ENCODE results near the gene AMBRA1. TPM values are rescaled to one million over a fixed set of nuclear protein-coding genes. Genes with fewer than 3 reads are reported as not detected.

AMBRA1 gene
- polyA plus RNA-seq, 2 of the 4 experiments (the other 2 are of a cell fraction) = 11.5 to 13.4 TPM

GRCh38 chr11:46616551-46617133, 22.8 kb upstream of the AMBRA1 start:
- H3K27ac ChIP-seq = peak overlapping the region; percentile 96 to 99
- TF ChIP-seq PHF8 (IDR thresholded peaks at IDR 0.05; ENCODE audit: borderline replicate concordance, low read depth) (peak; percentile 82), ZNF302 (CRISPR knock-in tag; IDR thresholded peaks at IDR 0.05) (no peak)
- H3K4me3 ChIP-seq = peak overlapping the region; percentile 96
- H3K4me1 ChIP-seq = peaks cover 21% of the 10 kb centered on the region; the same call in 2 of the 3 replicates
- no peak for ATAC-seq
- ChIA-PET POLR2A (interaction anchor here (1.2 kb wide), 1 partner anchor 23 kb away, joined by 3 read pairs; the partner anchor contains the start of gene AMBRA1), CTCF (interaction anchor here (0.9 to 3.9 kb wide), 24 partner anchors 13 to 283 kb away, joined by 3 to 27 read pairs (median 5); partner anchors contain the start of gene CHRM4)
- no peak for FAIRE-seq
- H3K4me2 ChIP-seq = peak overlapping the region; percentile 82
- WGBS (ENCODE audit: missing lambda C conversion rate) = 3% methylated on average over 14 of the region's 15 CpGs
- no peaks in the 10 kb centered on the region for H3K9me3 ChIP-seq
- no peak for DNase-seq (ENCODE audit: low read depth in 1 of 2, low spot score in 1 of 2)

GRCh38 chr11:46615756-46616155, 21.9 kb upstream of the AMBRA1 start:
- H3K4me1 ChIP-seq = peaks cover 24% of the 10 kb centered on the region; the same call in 2 of the 3 replicates
- CTCF ChIA-PET = interaction anchor here (0.9 to 3.9 kb wide), 7 partner anchors 10 to 226 kb away, joined by 3 to 23 read pairs (median 4); no protein-coding TSS in a partner anchor
- H3K4me2 ChIP-seq = peak overlapping the region; percentile 82
- DNase-seq (ENCODE audit: low read depth in 1 of 2, low spot score in 1 of 2) = no peak
- no peak for ATAC-seq
- POLR2A ChIA-PET = interaction anchor here (1.2 kb wide), 1 partner anchor 22 kb away, joined by 3 read pairs; the partner anchor contains the start of gene AMBRA1
- H3K27ac ChIP-seq = no peak overlapping the region
- no peak for FAIRE-seq
- no peak overlapping the region for H3K4me3 ChIP-seq
- no peaks in the 10 kb centered on the region for H3K9me3 ChIP-seq
- WGBS (ENCODE audit: missing lambda C conversion rate) = 85% methylated on average over 7 of the region's 7 CpGs
- no peak for TF ChIP-seq RAD21 (conservative IDR thresholded peaks at IDR 0.05 in 1 of 2, IDR thresholded peaks at IDR 0.05 in 1 of 2)
- no peak for TF ChIP-seq CHD2 (IDR thresholded peaks at IDR 0.05; ENCODE audit: low read length, partially characterized antibody)
- TF ChIP-seq ELK1 (IDR thresholded peaks at IDR 0.05; ENCODE audit: low read depth, low read length) = no peak
- TF ChIP-seq HOXB13 (CRISPR knock-in tag; IDR thresholded peaks at IDR 0.05; ENCODE audit: low read depth) = no peak
- TF ChIP-seq HOXB5 (CRISPR knock-in tag; IDR thresholded peaks at IDR 0.05) = no peak
- no peak for TF ChIP-seq MYC (IDR thresholded peaks at IDR 0.05; ENCODE audit: borderline replicate concordance, low read length)

- WGBS (ENCODE audit: missing lambda C conversion rate) = 73% methylated on average over 2 of the region's 2 CpGs
- no peak for FAIRE-seq
- H3K4me2 ChIP-seq = no peak overlapping the region
Observed at GRCh38 chr11:46612326-46612725, 18.5 kb upstream of the AMBRA1 start.

More at GRCh38 chr11:46612326-46612725, 18.5 kb upstream of the AMBRA1 start:
- CTCF ChIA-PET = interaction anchor here (0.6 to 2.3 kb wide), 6 partner anchors 16 to 122 kb away, joined by 3 to 7 read pairs (median 3); no protein-coding TSS in a partner anchor
- POLR2A ChIA-PET = interaction anchor here (0.7 to 1.4 kb wide), 3 partner anchors 12 to 18 kb away, joined by 3 to 4 read pairs (median 3); partner anchors contain the start of gene AMBRA1
- TF ChIP-seq REST (IDR thresholded peaks at IDR 0.05) = no peak
- no peak for TF ChIP-seq ZC3H11A (IDR thresholded peaks at IDR 0.05)
- no peak for TF ChIP-seq JUN (IDR thresholded peaks at IDR 0.05)
- TF ChIP-seq HOXA7 (CRISPR knock-in tag; IDR thresholded peaks at IDR 0.05) = no peak
- TF ChIP-seq EHF (CRISPR knock-in tag; IDR thresholded peaks at IDR 0.05) = no peak
- TF ChIP-seq KDM5A (IDR thresholded peaks at IDR 0.05) = no peak
- TF ChIP-seq HMGXB4 (CRISPR knock-in tag; IDR thresholded peaks at IDR 0.05; ENCODE audit: borderline replicate concordance) = no peak
- no peak for TF ChIP-seq BHLHE40 (IDR thresholded peaks at IDR 0.05; ENCODE audit: low read depth, low read length)
- no peak for TF ChIP-seq ELK1 (IDR thresholded peaks at IDR 0.05; ENCODE audit: low read depth, low read length)
- no peak for TF ChIP-seq GATA3 (IDR thresholded peaks at IDR 0.05; ENCODE audit: borderline replicate concordance)
- TF ChIP-seq E2F6 (IDR thresholded peaks at IDR 0.05; ENCODE audit: borderline replicate concordance, low read depth) = no peak
- peaks cover 15% of the 10 kb centered on the region; the same call in 1 of the 3 replicates for H3K4me1 ChIP-seq
- ATAC-seq (no peak), DNase-seq (ENCODE audit: low read depth in 1 of 2, low spot score in 1 of 2) (no peak)
- H3K9me3 ChIP-seq = no peaks in the 10 kb centered on the region
- no peak overlapping the region for H3K4me3 ChIP-seq
- H3K27ac ChIP-seq = no peak overlapping the region

All from A549 (cell line).